ENCODE measurements around the gene CCNY. TPM values are rescaled to one million over a fixed set of nuclear protein-coding genes. Genes with fewer than 3 reads are reported as not detected.
A peak's percentile ranks its signal among the peaks of the same experiment; 100 is the strongest.

The CCNY gene
- total RNA-seq, 3 donors from 2014 or later, result 48.6 to 64.4 (median 51.5) TPM

- no peaks in the 10 kb centered on the region for H3K9me3 ChIP-seq
- ATAC-seq, result no peak
- intact Hi-C loops (cut with DNase I, micrococcal nuclease), result no loop called here
- no peak for DNase-seq
- H3K4me1 ChIP-seq (ENCODE audit: low read depth), result no peaks in the 10 kb centered on the region
- no peak for TF ChIP-seq CTCF (IDR thresholded peaks at IDR 0.05)
- H3K4me3 ChIP-seq, result no peak overlapping the region
- no peaks in the 10 kb centered on the region for H3K36me3 ChIP-seq (ENCODE audit: low read depth)
Measured at GRCh38 chr10:35562427-35562826, 226.1 kb downstream of the CCNY start.

DNA sequence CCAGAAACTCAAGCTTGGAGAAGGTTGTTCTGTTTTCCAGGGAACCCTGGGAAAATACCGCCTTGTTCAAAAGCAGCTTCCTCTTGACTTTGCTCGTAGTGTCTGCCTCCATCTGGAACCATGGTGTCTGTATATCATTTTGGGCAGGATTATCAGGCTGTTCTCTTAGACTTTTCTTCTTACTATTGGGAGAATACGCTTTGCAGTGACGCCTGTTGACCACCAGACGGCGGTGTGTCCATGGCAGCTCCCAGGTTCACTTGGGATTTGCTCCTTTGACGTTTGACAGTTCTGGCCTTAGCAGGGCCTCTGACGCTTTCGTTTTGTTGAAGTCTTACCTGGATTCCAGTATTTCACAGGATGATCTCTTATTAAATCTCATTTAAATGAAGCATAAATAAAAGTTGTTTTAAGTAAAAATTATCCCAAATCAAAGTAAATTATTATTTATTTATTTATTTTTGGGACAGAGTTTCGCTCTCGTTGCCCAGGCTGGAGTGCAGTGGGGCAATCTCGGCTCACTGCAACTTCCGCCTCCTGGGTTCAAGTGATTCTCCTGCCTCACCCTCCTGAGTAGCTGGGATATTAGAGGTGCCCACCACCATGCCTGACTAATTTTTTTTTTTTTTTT, 227.1 kb downstream of the CCNY start:
- peak; percentile 94 for TF ChIP-seq CTCF (IDR thresholded peaks at IDR 0.05)
- Histone ChIP-seq H3K9me3 (no peaks in the 10 kb centered on the region), H3K36me3 (ENCODE audit: low read depth) (no peaks in the 10 kb centered on the region), H3K4me1 (ENCODE audit: low read depth) (no peaks in the 10 kb centered on the region), H3K4me3 (no peak overlapping the region)
- intact Hi-C loops (cut with DNase I, micrococcal nuclease), result no loop called here
- peak; percentile 86 for ATAC-seq
- DNase-seq, result peak in 2 of 3 donors; percentile 51 to 55

DNA sequence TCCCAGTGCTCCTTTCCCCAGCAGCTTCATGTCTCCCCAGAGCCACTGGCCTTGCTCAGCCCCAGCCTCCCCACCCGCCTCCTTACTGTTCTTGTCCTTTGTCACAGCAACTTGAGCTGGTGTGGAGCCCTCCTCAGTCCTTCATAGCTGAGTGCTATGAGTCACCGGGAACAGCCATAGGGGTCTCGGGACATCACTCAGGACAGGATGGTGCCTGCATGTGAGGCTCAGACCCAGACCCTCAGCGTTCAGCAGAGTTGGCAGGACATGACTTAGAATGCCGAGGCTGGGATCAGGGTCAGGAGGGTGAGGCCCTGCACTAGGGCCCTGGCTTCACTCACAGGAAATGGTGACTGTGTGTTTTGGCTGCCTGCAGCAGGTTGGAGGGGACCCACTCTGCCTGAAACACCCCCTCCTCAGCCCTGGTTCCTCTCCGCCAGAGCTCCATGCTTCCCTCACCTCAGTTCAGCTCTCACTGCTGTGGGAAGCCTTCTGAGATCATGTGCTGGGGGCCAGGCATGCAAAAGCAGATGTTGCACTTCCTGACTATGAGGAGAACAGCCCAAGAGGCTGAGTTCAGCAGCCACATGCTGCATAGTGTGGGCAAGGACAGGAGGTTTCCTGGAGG, 228.1 kb downstream of the CCNY start:
- intact Hi-C loops (cut with DNase I, micrococcal nuclease), result no loop called here
- Histone ChIP-seq H3K4me3 (no peak overlapping the region), H3K36me3 (ENCODE audit: low read depth) (no peaks in the 10 kb centered on the region), H3K9me3 (no peaks in the 10 kb centered on the region), H3K4me1 (ENCODE audit: low read depth) (no peaks in the 10 kb centered on the region)
- DNase-seq, result peak in 1 of 3 donors; percentile 21
- no peak for TF ChIP-seq CTCF (IDR thresholded peaks at IDR 0.05)
- peak; percentile 42 for ATAC-seq

- no peak for DNase-seq
- Histone ChIP-seq H3K9me3 (no peaks in the 10 kb centered on the region), H3K4me3 (no peak overlapping the region), H3K4me1 (ENCODE audit: low read depth) (no peaks in the 10 kb centered on the region), H3K36me3 (ENCODE audit: low read depth) (no peaks in the 10 kb centered on the region)
- TF ChIP-seq CTCF (IDR thresholded peaks at IDR 0.05), result no peak
- ATAC-seq, result no peak
- intact Hi-C loops (cut with DNase I, micrococcal nuclease), result no loop called here
Measured at GRCh38 chr10:35565602-35566081, 229.3 kb downstream of the CCNY start.

DNA sequence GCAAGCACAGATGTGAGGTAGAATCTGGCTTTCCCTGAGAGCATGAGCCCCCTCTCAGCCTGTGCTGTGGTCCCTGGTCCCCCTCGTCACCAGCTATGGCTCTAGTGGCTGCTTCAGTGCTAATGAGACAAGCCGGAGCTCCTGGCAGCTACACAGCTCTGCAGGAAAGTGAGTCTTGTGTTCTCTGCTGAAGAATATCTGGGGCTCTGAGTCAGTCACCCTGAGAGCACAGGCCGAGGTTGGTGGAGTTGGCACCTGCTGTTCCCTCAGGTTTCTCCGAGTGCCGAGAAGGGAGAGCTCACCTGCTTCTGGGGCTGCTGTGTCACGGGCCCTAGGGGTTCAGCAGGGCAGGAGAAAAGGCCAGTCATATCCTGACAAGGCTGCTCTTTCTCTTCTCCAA, 231.6 kb downstream of the CCNY start:
- TF ChIP-seq CTCF (IDR thresholded peaks at IDR 0.05), result no peak
- ATAC-seq (no peak), DNase-seq (no peak)
- Histone ChIP-seq H3K9me3 (no peaks in the 10 kb centered on the region), H3K4me1 (ENCODE audit: low read depth) (no peaks in the 10 kb centered on the region), H3K36me3 (ENCODE audit: low read depth) (no peaks in the 10 kb centered on the region), H3K4me3 (no peak overlapping the region)
- intact Hi-C loops (cut with DNase I, micrococcal nuclease), result no loop called here

Data from mucosa of descending colon (tissue), 3 donors.